SK-N-SH treated with all-trans-retinoic acid at 6 μM for 48 hours (cell line): ENCODE results near the gene CHDH.

ENCODE experiments used
- ATAC-seq: fragments of 200-7000 bp; cut with Tn5 transposase; 3 replicates; pipeline ENCODE4 v1.9.1; 2020; ENCODE audit warnings: mild to moderate bottlenecking, moderate library complexity
- ARNTL ChIP-seq: fragments of 450-650 bp; formaldehyde crosslinking; IDR thresholded peaks from 2 replicates; pipeline ENCODE4 v1.5.0; 2020; ENCODE audit warnings: low read depth, mild to moderate bottlenecking, moderate library complexity, borderline replicate concordance
- CSDC2 ChIP-seq: fragments of 250-450 bp; sonication (Bioruptor Pico); IDR thresholded peaks from 2 replicates; pipeline ENCODE4 v1.5.0; 2020; ENCODE audit warnings: mild to moderate bottlenecking, moderate library complexity
- ESRRG ChIP-seq: fragments of 250-450 bp; sonication (Bioruptor Pico); IDR thresholded peaks from 2 replicates; pipeline ENCODE4 v1.6.1; 2021; ENCODE audit warnings: mild to moderate bottlenecking
- GLIS3 ChIP-seq: fragments of 250-450 bp; sonication (Bioruptor Pico); IDR thresholded peaks from 2 replicates; pipeline ENCODE4 v1.5.0; 2020; ENCODE audit warnings: mild to moderate bottlenecking, moderate library complexity
- ISL1 ChIP-seq: fragments of 250-450 bp; sonication (Bioruptor Pico); IDR thresholded peaks from 2 replicates; pipeline ENCODE4 v2.1.2; 2022; ENCODE audit warnings: mild to moderate bottlenecking, moderate library complexity
- PATZ1 ChIP-seq: fragments of 250-450 bp; sonication (Bioruptor Pico); IDR thresholded peaks from 2 replicates; pipeline ENCODE4 v1.8.0; 2020; ENCODE audit warnings: mild to moderate bottlenecking, moderate library complexity, borderline replicate concordance
- PPARA ChIP-seq: fragments of 250-450 bp; sonication (Bioruptor Pico); IDR thresholded peaks from 2 replicates; pipeline ENCODE4 v1.5.0; 2020; ENCODE audit warnings: mild to moderate bottlenecking, borderline replicate concordance
- SNAI2 ChIP-seq: fragments of 250-450 bp; sonication (Bioruptor Pico); IDR thresholded peaks from 2 replicates; pipeline ENCODE4 v1.5.0; 2020; ENCODE audit warnings: mild to moderate bottlenecking, moderate library complexity
- TCF4 ChIP-seq: fragments of 250-450 bp; sonication (Bioruptor Pico); IDR thresholded peaks from 2 replicates; pipeline ENCODE4 v1.8.0; 2021; ENCODE audit warnings: mild to moderate bottlenecking, moderate library complexity, borderline replicate concordance
- TOX ChIP-seq: fragments of 250-450 bp; sonication (Bioruptor Pico); IDR thresholded peaks from 2 replicates; pipeline ENCODE4 v1.8.0; 2021; ENCODE audit warnings: mild to moderate bottlenecking, moderate library complexity, borderline replicate concordance
- TSHZ2 ChIP-seq: fragments of 250-450 bp; sonication (Bioruptor Pico); IDR thresholded peaks from 2 replicates; pipeline ENCODE4 v1.5.0; 2020; ENCODE audit warnings: mild to moderate bottlenecking, moderate library complexity
- ZC3H10 ChIP-seq: fragments of 250-450 bp; sonication (Bioruptor Pico); IDR thresholded peaks from 2 replicates; pipeline ENCODE4 v1.5.1; 2021; ENCODE audit warnings: mild to moderate bottlenecking, moderate library complexity
- ZFP3 ChIP-seq: fragments of 250-450 bp; sonication (Bioruptor Pico); IDR thresholded peaks from 2 replicates; pipeline ENCODE4 v1.5.0; 2020; ENCODE audit warnings: mild to moderate bottlenecking, moderate library complexity
- ZFP30 ChIP-seq: fragments of 450-650 bp; formaldehyde crosslinking; IDR thresholded peaks from 2 replicates; pipeline ENCODE4 v1.5.0; 2022; ENCODE audit warnings: mild to moderate bottlenecking, moderate library complexity
- ZNF565 ChIP-seq: fragments of 450-650 bp; formaldehyde crosslinking; conservative IDR thresholded peaks from 2 replicates; pipeline ENCODE4 v1.5.0; 2020; ENCODE audit warnings: low read depth, mild to moderate bottlenecking, moderate library complexity
- ZNF70 ChIP-seq: fragments of 450-650 bp; formaldehyde crosslinking; IDR thresholded peaks from 2 replicates; pipeline ENCODE4 v1.5.0; 2020; ENCODE audit warnings: mild to moderate bottlenecking, moderate library complexity
- TF ChIP-seq, protein P1 (sequence below): fragments of 250-450 bp; sonication (Bioruptor Pico); IDR thresholded peaks from 2 replicates; pipeline ENCODE4 v1.5.1; 2021; ENCODE audit warnings: mild to moderate bottlenecking, moderate library complexity
- TF ChIP-seq, protein P2 (sequence below): fragments of 250-450 bp; sonication (Bioruptor Pico); IDR thresholded peaks from 2 replicates; pipeline ENCODE4 v1.8.0; 2021; ENCODE audit warnings: low read depth, mild to moderate bottlenecking, moderate library complexity, borderline replicate concordance
- TF ChIP-seq, protein P3 (sequence below): fragments of 250-450 bp; sonication (Bioruptor Pico); IDR thresholded peaks from 2 replicates; pipeline ENCODE4 v1.5.1; 2020; ENCODE audit warnings: low read depth, mild to moderate bottlenecking, moderate library complexity

The CHDH gene

DNA sequence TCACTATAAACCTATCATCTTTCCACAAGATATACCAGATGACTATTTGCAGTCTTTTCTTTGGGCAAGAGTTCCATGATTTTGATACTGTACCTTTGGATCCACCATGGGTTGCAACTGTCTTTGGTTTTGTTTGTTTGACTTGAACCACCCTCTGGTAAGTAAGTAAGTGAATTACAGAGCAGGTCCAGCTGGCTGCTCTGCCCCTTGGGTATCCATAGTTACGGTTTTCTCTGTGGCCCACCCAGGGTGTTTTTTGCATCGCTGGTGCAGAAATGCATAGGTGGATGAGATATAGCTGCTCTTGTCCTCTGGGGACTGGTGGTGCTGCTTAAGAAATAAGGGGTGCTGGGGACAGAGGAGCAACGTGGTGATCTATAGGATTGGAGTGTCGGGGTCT is 33.8 kb downstream of the CHDH start:
- no peak for ATAC-seq
- TF ChIP-seq, protein P1, sequence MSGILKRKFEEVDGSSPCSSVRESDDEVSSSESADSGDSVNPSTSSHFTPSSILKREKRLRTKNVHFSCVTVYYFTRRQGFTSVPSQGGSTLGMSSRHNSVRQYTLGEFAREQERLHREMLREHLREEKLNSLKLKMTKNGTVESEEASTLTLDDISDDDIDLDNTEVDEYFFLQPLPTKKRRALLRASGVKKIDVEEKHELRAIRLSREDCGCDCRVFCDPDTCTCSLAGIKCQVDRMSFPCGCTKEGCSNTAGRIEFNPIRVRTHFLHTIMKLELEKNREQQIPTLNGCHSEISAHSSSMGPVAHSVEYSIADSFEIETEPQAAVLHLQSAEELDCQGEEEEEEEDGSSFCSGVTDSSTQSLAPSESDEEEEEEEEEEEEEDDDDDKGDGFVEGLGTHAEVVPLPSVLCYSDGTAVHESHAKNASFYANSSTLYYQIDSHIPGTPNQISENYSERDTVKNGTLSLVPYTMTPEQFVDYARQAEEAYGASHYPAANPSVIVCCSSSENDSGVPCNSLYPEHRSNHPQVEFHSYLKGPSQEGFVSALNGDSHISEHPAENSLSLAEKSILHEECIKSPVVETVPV (CRISPR knock-in tag), result no peak
- TF ChIP-seq TCF4 (CRISPR knock-in tag) (no peak), SNAI2 (no peak)

GRCh38 chr3:53811143-53811927 is 34.9 kb downstream of the CHDH start:
- ATAC-seq, result no peak
- TF ChIP-seq ISL1 (no peak), ZC3H10 (no peak), GLIS3 (CRISPR knock-in tag) (no peak), SNAI2 (no peak), ZNF70 (CRISPR knock-in tag) (no peak), ARNTL (CRISPR knock-in tag) (no peak), CSDC2 (CRISPR knock-in tag) (no peak), PPARA (CRISPR knock-in tag) (no peak), TCF4 (CRISPR knock-in tag) (no peak), ZNF565 (no peak), TOX (CRISPR knock-in tag) (no peak), TSHZ2 (no peak), ESRRG (CRISPR knock-in tag) (no peak), ZFP3 (CRISPR knock-in tag) (no peak)
- TF ChIP-seq, protein P2, sequence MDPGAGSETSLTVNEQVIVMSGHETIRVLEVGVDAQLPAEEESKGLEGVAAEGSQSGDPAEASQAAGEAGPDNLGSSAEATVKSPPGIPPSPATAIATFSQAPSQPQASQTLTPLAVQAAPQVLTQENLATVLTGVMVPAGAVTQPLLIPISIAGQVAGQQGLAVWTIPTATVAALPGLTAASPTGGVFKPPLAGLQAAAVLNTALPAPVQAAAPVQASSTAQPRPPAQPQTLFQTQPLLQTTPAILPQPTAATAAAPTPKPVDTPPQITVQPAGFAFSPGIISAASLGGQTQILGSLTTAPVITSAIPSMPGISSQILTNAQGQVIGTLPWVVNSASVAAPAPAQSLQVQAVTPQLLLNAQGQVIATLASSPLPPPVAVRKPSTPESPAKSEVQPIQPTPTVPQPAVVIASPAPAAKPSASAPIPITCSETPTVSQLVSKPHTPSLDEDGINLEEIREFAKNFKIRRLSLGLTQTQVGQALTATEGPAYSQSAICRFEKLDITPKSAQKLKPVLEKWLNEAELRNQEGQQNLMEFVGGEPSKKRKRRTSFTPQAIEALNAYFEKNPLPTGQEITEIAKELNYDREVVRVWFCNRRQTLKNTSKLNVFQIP (CRISPR knock-in tag), result no peak
- TF ChIP-seq, protein P3, sequence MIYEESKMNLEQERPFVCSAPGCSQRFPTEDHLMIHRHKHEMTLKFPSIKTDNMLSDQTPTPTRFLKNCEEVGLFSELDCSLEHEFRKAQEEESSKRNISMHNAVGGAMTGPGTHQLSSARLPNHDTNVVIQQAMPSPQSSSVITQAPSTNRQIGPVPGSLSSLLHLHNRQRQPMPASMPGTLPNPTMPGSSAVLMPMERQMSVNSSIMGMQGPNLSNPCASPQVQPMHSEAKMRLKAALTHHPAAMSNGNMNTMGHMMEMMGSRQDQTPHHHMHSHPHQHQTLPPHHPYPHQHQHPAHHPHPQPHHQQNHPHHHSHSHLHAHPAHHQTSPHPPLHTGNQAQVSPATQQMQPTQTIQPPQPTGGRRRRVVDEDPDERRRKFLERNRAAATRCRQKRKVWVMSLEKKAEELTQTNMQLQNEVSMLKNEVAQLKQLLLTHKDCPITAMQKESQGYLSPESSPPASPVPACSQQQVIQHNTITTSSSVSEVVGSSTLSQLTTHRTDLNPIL (CRISPR knock-in tag), result no peak
- TF ChIP-seq, protein P1 (CRISPR knock-in tag), result no peak

GRCh38 chr3:53809764-53810400 is 36.3 kb downstream of the CHDH start:
- TF ChIP-seq PATZ1, result no peak
- no peak for TF ChIP-seq ZFP3 (CRISPR knock-in tag)
- no peak for TF ChIP-seq ZFP30 (CRISPR knock-in tag)
- TF ChIP-seq CSDC2 (CRISPR knock-in tag), result no peak
- no peak for TF ChIP-seq ISL1
- no peak for ATAC-seq
